ENCODE measurements around the gene SLC25A5. TPM values are rescaled to one million over a fixed set of nuclear protein-coding genes. Genes with fewer than 3 reads are reported as not detected.

Gene SLC25A5
- polyA plus RNA-seq, 1 of the 3 experiments (the other 2 are of a cell fraction) = 387 TPM

DNA sequence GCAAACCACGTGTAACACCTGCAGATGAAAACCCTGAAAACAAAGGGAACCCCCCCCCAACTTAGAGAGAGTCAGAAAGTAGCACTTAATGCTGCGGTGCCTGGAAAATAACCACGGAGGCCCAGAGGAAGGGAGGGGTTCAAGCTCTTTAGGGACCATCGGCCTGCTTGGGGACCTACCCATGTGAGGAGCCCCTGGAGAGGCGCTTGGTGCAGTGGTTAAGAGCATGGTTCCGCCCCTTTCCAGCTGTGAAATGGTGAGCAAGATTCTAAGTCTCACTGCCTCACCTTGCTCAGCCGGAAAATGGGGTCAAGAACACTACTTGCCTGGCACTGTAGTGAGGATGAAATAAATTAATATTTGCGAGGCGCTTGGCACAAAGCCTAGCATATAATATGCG is 13.8 kb downstream of the SLC25A5 start (continued):
- TF ChIP-seq CTCF (IDR thresholded peaks at IDR 0.05) (no peak), TCF12 (IDR thresholded peaks at IDR 0.05) (no peak), ELF1 (IDR thresholded peaks at IDR 0.05) (no peak)
- TF ChIP-seq, protein P1, sequence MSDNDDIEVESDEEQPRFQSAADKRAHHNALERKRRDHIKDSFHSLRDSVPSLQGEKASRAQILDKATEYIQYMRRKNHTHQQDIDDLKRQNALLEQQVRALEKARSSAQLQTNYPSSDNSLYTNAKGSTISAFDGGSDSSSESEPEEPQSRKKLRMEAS (IDR thresholded peaks at IDR 0.05; ENCODE audit: low read depth) = no peak

- peak overlapping the region; percentile 52; the same call in 1 of the 2 replicates for H3K4me2 ChIP-seq
- peak overlapping the region; percentile 56; the same call in 1 of the 2 replicates for H2AFZ ChIP-seq (ENCODE audit: low read depth)
- H3K4me1 ChIP-seq (ENCODE audit: control insufficient read depth in 1 of 2, insufficient read depth in 2 of 2, low read depth in 1 of 2, low read length in 1 of 2) = peaks cover 0 to 6% of the 10 kb centered on the region in 2 experiments; a peak in 1 of 4 replicates
- 50% methylated on average over 24 of the region's 48 CpGs for WGBS (ENCODE audit: low lambda C conversion rate)
- H3F3A ChIP-seq (replicated peaks; ENCODE audit: insufficient read depth) = no peaks in the 10 kb centered on the region
- TF ChIP-seq CTCF (IDR thresholded peaks at IDR 0.05) (peak; percentile 53), MEF2A (IDR thresholded peaks at IDR 0.05; ENCODE audit: borderline replicate concordance, low read depth) (no peak), USF1 (IDR thresholded peaks at IDR 0.05; ENCODE audit: borderline replicate concordance, low read depth) (peak; percentile 51; the same call in 1 of the 2 replicates)
- TF ChIP-seq, protein P1 (IDR thresholded peaks at IDR 0.05; ENCODE audit: low read depth) = peak; percentile 47; the same call in 1 of the 2 replicates
- CTCF ChIA-PET = interaction anchor here (0.7 to 3.6 kb wide), 9 partner anchors 9 to 272 kb away, joined by 3 to 12 read pairs (median 3); no protein-coding TSS in a partner anchor
- H3K9me2 ChIP-seq = no peaks in the 10 kb centered on the region
- H3K36me3 ChIP-seq (replicated peaks in 1 of 2; ENCODE audit: control insufficient read depth in 1 of 2, insufficient read depth in 2 of 2, low read length in 1 of 2) = no peaks in the 10 kb centered on the region
- no peaks in the 10 kb centered on the region for H3K79me2 ChIP-seq (ENCODE audit: insufficient read depth)
- no peak overlapping the region for H3K9ac ChIP-seq
- H3K27ac ChIP-seq (ENCODE audit: low read depth in 2 of 2, low read length in 1 of 2) = no peak overlapping the region
- peaks cover 26% of the 10 kb centered on the region; the same call in 1 of the 2 replicates for H3K27me3 ChIP-seq (ENCODE audit: insufficient read depth)
- DNase-seq = peak; percentile 55
- H3K4me3 ChIP-seq (ENCODE audit: low read depth in 2 of 2, low read length in 1 of 2) = peak overlapping the region; percentile 6 to 37; a peak in 1 of 4 replicates
- POLR2A ChIA-PET = interaction anchor here (1.2 kb wide), 1 partner anchor 13 kb away, joined by 3 read pairs; no protein-coding TSS in a partner anchor
- H3K9me3 ChIP-seq = no peaks in the 10 kb centered on the region
- H4K20me1 ChIP-seq (ENCODE audit: insufficient read depth) = no peaks in the 10 kb centered on the region
Observed at GRCh38 chrX:119482481-119483480, 14.5 kb downstream of the SLC25A5 start.

All from SK-N-SH (cell line).